NB4 (cell line): ENCODE data around the gene TCERG1L.

Experiments used
- CTCF ChIP-seq: IDR thresholded peaks from one replicate; pipeline ENCODE4 v1.5.1; 2012; ENCODE audit warnings: low read depth, low read length
- MYC ChIP-seq: IDR thresholded peaks from 2 replicates; pipeline ENCODE4 v1.6.1; 2011; ENCODE audit warnings: low read depth, low read length
- POLR2A ChIP-seq: IDR thresholded peaks from 2 replicates; pipeline ENCODE4 v1.6.1; 2011; ENCODE audit warnings: mild to moderate bottlenecking; ENCODE audit not compliant: insufficient read length; ENCODE audit errors: extremely low read depth

DNA sequence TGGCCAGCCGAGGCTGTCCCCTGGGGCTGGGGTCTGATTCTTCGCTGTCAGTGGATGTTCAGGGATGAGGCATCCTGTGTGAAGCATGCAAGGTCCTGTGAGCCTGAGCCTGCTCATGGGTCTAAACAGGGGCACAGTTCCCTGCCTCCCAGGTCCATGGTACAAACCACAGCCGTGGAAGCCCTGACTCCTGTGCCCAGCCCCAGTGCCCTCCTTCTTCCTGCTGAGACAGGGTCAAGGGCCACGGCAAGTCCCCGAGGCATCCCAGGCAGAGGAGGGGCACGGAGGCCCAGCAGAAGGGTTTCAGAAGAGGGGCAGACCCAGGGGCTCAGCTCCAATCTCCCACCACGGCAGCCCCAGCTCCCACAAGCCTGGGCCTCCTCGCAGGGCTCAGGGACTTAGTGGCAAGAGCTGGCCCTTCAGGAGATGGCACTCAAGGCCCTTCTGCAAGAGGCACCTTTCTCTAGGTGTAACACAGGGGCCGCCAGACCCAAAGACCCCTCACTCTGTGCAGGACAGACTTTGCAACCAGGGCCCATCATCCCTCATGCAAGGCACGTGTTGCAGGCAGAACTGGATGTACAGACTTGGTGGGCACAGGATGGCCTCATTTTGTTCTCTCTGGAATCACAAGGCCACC lies 248.8 kb downstream of the TCERG1L start:
- no peak for TF ChIP-seq CTCF
- no peak for TF ChIP-seq POLR2A
- TF ChIP-seq MYC = no peak
